SKM-1 treated with dmso at 0.1 percent for 144 hours (cell line): ENCODE data around the gene DUSP16.

Experiments
- DNase-seq: peaks from one replicate; lab custom pipeline; 2025; ENCODE audit not compliant: unreplicated experiment; lab: John Stamatoyannopoulos, UW

DUSP16 gene

GRCh38 chr12:12550277-12550676 lies 12.4 kb downstream of the DUSP16 start:
- DNase-seq = no peak

- no peak for DNase-seq
Observed at GRCh38 chr12:12549426-12549825, 13.2 kb downstream of the DUSP16 start.

DNA sequence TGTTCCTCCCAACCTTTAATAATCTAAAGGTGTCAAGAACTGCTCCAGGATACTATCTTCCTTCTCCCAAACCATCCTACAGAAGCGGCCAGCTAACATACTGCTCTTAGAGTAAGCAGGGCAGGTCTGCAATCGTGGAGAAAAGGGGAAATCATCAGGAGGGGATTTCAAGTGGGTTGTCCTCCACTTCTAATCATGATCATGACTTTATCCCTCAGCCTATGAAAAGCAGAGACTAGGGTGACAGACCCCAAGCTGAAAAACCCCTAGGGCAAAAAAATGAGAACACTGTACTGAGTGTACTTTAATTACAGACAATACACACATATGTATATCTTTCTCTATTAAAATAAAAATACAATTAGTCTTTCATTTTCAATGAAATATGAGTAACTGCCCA lies 13.9 kb downstream of the DUSP16 start:
- no peak for DNase-seq

GRCh38 chr12:12546314-12546772 lies 16.3 kb downstream of the DUSP16 start:
- no peak for DNase-seq

DNA sequence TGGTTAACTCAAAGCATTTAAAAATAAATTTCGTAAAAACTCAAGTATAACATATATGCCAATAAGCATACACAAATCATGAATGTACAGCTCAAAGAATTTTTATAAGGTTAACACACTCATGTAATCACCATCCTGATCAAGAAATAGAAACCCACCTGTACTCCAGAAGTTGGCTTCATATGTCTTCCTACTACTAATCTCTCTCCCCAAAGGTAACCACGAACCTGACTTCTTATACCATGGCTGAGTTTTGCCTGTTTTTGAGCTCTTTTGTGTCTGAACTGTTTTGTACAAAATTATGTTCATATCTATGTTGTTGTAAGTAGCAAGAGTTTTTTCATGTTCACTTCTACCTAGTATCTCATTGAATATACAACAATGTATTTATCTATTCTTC lies 18.7 kb downstream of the DUSP16 start:
- DNase-seq = no peak

DNA sequence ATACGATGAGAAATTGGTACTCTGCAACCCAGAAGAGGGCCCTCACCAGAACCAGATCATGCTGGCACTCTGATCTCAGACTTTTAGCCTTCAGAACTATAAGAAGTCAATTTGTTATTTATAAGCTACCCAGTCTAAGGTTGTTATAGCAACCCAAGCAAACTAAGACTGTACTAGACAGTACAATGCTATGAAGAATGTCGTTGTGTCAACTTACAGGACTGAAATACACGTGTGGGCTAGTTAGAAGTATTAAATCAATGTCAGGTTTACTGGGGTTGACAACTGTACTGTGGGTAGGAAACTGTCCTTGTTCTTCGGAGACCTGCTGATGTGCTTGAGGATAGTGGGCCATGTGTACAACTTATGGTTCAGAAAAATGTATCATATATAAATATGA lies 19.7 kb downstream of the DUSP16 start:
- DNase-seq = no peak

DNA sequence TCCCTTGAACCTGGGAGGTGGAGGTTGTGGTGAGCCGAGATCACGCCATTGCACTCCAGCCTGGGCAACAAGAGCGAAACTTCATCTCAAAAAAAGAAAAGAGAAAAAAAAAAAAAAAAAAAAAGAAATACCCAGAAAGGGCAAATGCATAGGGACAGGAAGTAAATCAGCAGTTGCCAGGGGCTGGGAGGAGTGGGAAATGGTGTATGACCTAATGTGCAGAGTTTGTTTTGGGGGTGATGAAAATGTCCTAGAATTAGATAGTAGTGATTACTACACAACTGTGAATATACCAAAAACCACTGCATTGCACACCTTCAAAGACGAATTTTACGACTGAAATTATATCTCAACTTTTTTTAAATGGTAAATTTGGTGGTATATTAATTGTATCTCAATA lies 20.4 kb downstream of the DUSP16 start:
- no peak for DNase-seq

- DNase-seq = no peak
Observed at GRCh38 chr12:12541782-12542181, 20.9 kb downstream of the DUSP16 start.

GRCh38 chr12:12540261-12541013 lies 22.2 kb downstream of the DUSP16 start:
- DNase-seq = no peak

DNA sequence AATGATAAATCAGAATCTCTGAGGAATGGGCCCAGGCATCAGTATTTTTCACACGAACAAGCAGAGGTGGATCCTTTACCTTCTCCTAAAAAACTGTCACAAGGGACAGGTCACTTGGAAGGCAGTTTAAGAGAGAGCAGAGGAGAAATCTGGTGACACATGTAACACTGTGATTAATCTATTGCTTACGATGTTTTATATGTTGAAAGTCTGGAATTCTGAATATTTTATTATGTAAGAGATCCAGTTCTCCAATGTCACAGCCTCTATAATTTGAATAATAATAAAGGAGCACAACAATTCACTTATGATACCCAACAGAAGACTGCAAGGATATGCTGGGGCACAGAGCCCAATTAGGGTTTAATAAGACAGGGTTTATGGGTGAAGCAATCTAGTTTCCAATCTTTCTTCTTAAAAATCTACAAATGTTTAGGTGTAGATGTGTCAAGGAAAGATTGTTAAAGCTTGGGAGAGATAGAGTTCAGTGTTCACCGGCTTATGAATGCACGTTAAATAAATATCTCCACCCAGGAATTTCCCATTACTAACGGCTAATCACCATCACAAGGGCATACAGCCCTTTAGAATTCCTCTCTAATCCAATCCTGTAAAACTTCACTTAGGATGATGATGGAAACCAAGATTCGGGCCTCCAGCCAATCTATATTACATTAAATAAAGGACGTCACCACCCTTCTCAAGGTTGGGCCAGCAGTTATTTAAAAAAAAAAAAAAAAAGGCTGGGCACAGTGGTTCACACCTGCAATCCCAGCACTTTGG lies 23.4 kb downstream of the DUSP16 start:
- no peak for DNase-seq

DNA sequence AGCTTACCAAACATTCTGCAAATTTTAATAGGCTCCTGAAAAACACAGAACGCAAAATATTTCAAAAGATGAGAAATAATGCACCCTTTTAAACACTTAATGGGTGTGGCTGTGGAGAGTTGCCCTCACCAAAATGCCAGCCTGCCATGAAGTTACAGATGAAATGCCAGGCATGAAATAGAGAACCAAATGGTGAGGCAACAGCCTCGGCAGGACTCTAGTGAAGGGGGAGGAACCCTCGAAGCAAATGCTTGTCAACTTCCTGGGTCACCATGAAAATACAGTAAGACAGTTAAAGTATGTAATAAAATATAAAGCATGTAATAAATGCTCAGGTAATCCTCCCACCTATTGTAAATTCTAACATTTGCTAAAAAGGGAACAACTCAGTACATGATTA lies 24.1 kb downstream of the DUSP16 start:
- no peak for DNase-seq

DNA sequence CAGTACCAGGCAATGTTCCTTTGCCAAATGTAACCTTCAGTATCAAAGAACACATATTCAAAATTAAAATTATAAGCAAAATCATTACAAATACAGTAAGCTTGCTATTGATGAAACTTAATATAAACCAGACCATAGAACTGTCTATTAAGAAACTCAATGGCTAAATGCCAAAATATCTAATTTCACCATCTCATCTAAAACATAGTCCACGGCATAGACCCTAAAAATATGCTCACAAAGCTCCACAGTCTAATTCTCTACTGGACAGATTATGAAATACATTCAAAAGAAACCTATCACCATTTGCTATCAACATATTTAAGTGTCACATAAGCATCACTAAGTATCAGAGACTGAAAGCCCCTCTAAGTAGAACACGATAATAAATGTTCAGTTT lies 25.2 kb downstream of the DUSP16 start:
- no peak for DNase-seq

DNA sequence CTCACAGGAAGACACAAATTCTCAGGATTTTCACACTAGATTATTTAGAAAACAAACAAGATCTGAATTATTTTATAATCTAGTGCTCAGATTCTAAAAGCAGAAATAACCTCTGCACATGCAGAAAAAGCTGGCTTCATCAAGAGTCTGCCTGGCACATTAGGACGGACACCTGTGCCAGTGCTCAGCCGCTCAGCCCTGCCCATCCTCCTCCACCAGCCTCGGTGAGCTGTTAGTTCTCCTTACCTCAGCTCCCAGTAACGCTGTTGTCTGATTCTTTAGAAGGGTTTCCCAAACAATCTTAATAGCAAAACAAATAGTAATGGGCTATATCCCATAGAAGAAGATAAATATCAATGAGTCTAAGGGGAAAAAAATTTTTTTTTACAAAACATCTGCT lies 27.7 kb downstream of the DUSP16 start:
- DNase-seq = no peak

- DNase-seq = no peak
Observed at GRCh38 chr12:12534166-12534866, 28.3 kb downstream of the DUSP16 start.

DNA sequence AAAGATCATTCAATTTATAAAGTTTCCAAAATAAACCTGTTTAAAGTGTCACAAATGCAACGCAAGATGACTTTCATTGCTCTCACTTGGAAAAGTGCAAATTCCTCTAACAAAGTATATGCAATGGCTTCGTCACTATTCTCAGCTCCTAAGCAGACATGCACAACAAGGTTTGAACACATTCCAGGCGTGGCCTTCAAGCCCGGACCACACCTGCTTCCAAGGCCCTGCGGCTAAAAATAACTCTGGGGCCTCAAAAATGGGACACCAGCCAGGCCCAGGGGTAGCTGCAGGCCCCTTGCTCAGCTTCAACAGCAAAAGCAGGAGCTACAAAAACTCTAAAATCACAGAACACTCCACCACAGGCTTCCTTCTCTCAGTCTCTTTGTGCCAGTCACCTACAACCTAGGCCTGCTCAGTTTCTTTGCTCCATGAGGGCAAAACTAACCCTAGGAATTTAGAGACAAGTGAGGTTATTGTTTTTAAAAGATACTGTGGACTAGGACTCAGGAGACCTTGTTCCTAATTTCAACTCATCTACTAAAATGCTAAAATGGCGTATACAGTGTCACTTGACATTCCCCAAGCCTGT lies 29.3 kb downstream of the DUSP16 start:
- DNase-seq = no peak

GRCh38 chr12:12531194-12531593 lies 31.5 kb downstream of the DUSP16 start:
- DNase-seq = no peak

DNA sequence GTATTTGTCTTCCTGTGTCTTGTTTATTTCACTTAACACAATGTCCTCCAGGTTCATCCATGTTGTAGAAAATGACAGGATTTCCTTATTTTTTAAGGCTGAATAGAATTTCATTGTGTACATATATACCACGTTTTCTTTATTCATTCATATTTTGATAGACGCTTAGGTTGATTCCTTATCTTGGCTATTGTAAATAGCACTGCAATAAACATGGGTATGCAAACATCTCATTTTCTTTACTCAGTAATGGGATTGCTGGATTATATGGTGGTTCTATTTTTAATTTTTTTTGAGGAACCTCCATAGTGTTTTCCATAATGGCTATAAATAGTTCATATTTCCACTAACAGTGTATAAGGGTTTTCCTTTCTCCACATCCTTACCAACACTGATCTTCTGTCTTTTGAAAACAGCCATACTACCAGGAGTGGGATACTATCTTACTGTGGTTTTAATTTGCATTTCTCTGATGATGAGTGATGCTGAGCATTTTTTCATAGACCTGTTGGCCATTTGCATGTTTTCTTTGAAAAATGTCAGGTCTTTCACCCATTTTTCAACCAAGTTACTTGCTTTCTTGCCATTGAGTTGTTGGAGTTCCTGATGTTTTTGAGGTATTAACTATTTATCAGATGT lies 32.8 kb downstream of the DUSP16 start:
- no peak for DNase-seq

DNA sequence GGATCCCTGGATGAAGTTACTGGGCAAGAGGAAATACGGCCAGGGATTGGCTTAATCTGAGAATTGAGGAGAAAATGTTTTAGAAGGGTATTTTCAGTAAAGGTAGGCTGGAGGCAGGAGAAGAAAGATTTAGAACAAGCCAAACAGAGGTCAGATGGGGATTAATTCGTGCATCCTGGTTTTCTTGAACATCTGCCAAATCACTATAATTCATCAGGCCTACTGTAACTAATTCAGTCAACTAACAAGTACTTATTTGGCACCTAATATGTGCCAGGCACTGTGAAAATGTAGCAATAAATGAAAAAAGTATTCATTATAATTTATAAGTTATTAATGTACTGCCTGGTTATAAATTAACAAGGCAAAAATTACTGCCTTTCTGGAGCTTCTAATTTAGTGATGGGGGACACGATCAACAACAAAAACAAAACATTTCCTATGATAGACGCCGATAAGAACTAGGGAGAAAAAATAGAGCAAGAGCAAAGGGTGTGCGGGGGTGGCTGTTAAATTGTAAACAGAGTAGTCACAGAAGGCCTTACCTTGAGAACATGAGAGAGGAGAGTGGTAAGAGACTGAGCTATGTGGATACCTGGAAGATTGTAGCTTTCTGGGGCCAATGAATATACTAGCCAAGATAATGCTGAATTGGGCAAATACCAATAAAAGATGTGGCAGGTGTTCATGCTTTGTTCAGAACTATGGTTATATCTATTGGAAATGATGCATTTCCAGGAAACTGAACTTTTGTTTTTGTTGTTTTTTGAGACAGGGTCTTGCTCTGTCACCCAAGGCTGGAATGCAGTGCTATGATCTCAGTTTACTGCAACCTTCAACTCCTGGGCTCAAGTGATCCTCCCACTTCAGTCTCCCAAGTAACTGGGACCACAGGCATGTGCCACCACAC lies 34.0 kb downstream of the DUSP16 start:
- DNase-seq = no peak

DNA sequence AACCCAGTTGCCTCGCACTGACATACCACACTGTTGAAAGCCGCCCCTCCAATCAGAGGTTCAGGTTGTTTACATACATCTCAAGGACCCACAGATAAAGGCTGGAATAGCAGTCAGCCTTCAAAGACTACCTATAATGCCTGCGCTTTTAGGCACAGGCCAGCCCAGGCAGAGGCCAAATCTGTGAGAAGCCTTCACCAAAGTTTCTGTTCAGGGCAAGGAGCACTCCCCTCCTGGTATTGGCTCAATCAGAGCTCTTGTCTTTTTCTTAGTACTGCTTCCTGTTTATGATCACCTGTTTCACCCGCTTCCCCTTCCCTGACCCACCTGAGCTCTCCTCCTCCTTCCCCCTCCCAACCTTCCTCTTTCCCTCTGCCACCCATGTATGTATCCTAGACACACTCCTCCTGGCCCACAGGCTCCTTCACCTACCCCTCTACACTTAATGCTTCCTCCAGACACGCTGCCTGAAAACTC lies 34.8 kb downstream of the DUSP16 start:
- DNase-seq = no peak

- no peak for DNase-seq
Observed at GRCh38 chr12:12524128-12524527, 38.5 kb downstream of the DUSP16 start.
